ENCODE results near the gene CHRNA7. TPM values are rescaled to one million over a fixed set of nuclear protein-coding genes. Genes with fewer than 3 reads are reported as not detected.
"Not testable (repeated sequence)": the region's sequence is repeated elsewhere in the genome, so short reads cannot be mapped to it uniquely, and the experiment has no call there.

Gene CHRNA7
- total RNA-seq, 1 donor from 2014 or later = 0.34 TPM

DNA sequence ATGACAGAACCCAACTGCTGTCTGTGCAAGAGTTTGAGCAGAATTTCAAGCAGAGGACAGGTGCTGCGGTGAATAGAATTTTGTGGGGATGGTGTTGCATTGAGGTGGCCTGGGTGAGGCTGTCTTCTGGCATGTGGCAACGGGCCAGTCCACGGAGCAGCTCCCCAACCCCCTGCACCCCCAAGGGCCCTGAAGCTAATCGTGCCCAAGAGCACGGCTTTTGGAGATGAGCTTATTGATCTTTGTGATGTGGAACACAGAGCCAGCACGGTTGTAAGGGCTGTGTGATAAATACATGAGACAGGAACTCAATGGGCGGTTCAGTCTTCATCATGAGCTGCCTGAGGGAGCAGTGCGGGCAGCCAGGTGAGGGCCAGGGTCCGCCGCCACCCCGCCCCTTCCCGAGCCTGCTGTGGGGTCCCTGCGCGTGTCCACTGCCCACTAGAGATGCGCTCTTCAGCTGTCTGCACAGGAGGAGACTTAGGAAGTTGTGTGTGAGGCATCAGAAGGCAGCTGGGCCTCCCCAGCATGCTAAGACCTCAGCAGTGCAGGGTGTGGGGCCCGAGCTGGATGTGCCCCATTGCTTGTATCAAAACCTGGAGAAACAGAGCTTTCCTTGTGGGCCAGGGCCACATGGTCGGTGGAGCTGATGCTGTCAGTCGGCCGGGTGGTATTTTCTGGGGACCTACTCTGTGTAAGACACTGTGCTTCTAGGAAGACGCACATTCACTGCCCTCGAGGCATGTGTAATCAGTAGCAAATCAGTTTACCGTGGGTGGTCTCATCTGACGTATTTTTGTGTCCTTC is 90.5 kb downstream of the CHRNA7 start:
- DNase-seq = no peak

DNA sequence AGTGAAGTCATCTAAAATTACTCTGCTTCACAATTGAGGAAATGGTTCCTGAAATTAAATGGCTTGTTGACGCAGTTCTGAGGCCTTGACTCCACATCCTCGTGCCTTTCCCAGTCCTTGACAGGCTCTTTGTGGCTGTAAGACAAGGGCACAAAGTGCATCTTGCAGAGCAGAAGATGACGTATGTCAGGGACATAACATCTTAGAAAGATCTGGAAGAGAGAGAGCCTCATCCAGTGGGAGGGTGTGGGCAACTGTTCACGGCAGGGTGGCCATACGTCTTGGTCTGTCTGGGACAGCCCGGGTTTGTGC is 91.0 kb downstream of the CHRNA7 start:
- no peak for DNase-seq

DNA sequence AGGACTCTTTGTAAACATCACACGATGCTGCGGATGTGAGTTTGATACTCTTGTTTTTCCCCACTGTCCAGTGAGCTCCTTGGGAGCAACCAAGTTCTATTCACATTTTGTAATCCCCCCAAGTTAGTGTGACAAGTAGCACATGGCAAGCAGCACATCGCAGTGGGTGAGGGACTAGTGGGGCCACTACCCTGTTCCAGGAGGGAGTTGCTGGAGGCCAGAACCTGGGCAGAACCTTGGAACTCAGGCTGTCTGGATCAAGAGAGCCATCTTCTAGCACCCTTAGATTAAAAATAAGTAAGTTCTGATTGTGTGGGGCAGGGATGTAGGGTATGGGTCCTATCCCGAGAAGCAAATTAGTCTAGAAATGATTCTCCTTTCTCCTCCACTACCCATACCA is 91.7 kb downstream of the CHRNA7 start:
- DNase-seq = no peak

DNA sequence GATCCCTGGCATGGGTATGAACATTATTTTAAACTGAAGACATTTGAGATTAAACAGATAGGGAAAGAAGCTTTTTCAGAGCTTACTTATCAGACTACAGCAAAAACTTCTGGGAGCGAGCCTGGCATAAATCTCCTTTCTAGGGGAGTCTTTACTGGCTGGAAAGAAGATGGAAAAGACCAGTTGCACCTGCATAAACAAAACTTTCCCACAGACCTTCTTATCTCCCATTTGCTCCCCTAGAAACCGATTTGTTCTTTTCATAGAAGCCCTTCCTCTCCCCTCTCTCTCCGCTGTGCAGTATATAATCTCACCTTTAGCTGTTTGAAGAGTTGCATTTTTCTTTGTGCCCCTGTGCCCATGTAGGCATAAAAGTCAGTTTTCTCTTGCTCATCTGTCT is 93.2 kb downstream of the CHRNA7 start:
- DNase-seq = no peak

DNA sequence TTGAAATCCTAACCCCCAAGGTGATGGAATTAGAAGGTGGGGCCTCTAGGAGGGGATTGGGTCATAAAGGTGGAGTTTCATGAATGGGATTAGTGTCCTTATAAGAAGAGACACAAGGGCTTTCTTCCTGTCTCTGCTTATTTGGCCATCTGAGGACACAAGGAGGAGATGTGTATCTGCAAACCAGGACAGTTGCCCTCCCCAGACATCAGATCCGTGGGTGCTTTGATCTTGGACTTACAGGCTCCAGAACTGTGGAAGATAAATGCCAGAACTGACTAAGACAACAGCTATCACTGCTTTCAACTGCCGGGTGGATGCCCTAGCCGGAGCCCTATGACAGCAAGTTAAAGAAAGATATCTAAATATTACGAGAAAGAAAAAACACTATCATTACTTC is 94.4 kb downstream of the CHRNA7 start:
- DNase-seq = no peak

DNA sequence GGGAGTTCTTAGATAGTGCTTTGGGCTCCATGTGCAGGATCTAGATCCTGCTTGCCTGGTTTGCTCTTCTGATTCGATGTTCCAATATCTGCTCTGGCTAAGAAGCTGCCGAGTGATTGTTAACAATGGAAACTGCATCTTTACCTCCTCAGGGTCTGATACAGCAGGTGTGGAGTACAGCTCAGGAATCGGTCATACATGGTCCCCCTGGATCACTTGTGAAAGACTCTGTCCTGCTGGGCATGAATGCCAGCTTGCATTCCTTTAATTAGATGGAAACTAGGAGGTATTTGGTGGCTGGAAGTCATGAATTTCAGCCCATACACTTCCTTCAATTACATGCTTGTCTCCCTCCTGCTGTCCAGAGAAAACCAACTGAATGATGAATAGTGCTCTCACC is 95.3 kb downstream of the CHRNA7 start:
- no peak for DNase-seq

DNA sequence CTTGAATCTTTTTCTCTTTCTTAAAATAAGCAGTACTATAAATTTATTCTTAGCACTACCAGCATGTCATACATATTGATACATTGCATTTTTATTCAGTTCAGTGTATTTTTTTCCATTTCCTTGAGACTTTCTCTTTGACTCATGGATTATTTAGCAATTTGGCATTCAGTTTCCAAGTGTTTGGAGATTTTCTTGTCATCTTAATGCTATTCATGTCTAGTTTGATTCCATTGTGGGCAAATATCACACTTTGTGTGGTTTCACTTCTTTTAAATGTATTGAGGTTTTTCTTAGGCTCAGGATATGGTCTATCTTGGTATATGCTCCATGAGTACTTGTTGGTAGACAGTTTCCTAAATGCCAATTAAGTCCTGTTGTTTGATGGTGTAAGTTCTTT is 99.5 kb downstream of the CHRNA7 start:
- DNase-seq = no peak

DNA sequence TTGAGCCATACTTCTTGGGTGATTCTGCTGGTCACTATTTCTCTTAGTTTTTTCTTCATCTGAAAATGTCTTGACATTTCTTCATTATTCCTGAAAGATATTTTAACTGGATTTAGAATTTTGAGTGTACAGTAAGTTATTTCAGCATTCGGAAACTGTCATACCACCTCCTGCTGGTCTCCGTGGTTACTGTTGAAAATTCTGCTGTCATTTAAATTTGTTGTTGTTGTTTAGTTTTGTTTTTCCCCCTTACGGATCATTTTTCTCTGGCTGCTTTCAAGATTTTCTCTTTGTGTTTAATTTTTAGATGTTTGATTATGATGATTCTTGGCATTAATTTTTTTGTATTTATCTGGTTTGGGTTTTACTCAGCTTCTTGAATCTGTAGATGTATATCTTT is 100.5 kb downstream of the CHRNA7 start:
- no peak for DNase-seq

DNA sequence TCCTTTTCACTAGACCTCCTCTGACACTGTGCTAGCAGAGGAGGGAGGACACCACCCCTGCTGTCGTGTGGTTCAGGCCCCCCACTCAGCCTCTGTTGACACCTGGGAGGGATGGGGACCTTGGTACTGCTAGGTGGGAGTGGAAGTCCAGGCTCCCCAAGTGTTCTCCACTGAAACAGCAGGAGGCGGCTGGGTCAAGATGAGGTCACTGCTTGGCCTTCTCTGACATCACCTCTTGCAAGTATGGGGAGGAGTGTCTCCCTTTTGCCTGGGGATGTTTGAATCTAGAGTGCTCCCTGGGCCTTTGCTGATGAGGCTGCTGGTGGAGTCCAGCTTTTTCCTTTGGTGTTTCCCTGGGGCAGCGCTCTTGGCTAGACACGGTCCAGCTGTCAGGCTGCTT is 101.5 kb downstream of the CHRNA7 start:
- no peak for DNase-seq

DNA sequence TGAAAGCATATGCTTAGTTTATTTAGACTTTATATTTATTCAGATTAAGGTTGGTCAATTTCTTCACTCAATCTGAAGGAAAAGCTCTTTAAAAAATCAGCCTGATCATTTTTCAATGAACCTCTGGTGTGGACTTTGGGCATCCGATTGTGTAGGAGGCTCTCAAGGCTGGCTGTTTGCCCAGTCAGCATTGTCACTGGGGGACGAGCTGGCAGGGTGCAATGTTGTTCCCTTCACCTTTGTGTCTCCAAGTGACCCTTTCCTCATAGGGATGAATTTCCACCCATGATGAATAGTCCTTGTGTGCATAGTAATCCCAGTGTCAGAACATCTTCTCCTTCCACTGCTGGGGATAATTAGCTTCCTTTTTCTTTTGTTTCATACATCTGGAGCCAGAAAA is 102.5 kb downstream of the CHRNA7 start:
- no peak for DNase-seq

DNA sequence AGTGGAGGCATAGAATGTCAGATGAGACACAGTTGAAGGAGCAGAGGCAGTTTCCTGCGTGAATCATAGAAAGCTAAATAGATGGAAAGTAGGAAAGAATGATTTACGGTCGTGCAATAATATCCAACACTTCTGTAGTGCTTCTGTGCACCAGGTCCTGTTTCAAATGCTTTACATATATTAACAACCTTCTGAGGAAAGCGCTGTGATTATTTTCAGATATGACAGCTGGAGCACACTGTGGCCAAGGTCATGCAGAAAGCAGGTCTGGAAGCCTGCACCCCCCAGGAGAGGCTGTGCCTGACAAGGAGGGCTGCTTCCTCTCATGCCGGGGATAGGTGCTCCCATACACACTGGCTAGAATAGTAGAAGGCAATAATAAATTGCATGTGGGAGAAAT is 104.5 kb downstream of the CHRNA7 start:
- DNase-seq = no peak

DNA sequence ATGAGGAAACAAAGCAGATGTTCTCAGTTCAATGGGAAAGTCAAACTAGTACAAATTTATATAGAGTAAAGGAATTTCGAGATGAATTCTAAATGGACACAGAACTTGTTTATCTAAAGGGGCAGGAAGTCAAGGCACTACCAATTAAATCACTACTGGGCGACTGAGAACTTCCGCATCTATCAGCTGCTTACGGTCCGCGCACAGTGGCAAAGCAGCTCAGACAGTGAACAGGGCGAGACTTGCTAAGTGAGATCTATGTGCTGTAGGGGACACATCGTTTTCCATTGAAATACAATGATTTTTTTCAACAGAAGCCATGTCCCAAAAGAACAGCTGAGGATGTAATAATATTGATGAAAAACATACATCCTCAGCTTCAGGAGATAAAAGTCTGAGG is 105.0 kb downstream of the CHRNA7 start:
- DNase-seq = no peak

DNA sequence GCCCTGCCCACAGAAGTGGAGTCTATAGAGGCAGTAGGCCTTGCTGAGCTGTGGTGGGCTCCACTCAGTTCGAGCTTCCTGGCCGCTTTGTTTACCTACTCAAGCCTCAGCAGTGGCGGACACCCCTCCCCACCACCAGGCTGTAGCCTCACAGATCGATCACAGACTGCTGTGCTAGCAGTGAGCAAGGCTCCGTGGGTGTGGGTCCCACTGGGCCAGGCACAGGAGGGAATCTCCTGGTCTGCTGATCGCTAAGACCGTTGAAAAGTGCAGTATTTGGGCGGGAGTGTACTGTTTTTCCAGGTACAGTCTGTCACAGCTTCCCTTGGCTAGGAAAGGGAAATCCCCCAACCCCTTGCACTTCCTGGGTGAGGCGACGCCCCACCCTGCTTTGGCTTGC is 115.2 kb downstream of the CHRNA7 start:
- not testable (repeated sequence) for DNase-seq

DNA sequence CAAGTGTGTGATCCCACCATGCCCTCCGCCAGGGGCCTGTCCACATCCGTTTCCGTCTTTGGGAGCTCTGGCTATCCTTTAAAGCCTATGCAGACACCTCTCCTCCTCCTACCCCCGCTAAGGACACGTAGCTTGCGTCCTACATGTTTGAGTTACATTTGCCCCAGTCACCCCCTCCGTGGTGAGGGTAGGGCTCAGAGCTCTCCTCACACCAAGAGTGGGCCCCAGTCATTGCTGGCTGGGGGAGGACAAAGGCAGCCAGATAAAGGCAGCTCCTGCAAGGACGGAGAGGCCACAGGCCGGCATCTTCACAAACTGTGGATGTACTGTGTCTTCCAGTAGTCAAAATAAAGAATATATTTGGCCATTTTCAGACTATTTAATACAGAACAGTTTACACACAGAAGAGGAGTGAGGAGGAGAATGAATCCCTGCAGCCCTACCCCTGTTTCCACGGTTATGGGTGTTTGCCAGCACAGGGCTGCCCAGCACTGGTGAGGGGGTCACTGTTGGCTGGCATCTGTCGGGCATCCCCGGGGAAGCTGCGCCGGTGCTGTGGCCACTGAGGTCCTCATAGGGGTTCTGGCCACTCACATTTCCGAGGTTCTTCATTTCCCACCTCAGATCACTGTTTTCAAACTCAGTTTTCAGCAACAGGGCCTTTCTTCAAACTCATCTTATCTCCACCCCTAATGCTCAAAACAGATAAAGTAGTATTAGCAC is 118.7 kb downstream of the CHRNA7 start:
- no peak for DNase-seq

DNA sequence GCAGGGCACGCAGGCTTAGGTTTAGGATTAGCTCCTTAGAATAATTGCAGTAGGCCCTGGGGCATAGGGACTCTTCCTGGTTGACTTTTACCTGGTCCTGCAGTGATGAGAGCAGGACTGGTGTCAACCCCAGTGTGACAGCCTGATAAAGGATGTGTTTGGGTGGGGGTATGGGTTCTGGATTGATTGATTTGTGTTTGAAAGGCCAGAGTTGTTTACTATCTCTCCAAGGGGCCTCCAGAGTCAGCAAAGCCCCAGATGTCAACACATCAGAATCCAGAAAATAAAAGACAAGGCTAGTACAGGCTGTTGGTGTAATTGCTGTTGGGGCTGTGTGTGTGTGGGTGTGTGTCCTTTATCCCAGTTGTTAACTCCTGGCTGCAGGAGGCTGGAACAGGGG is 122.3 kb downstream of the CHRNA7 start:
- no peak for DNase-seq

DNA sequence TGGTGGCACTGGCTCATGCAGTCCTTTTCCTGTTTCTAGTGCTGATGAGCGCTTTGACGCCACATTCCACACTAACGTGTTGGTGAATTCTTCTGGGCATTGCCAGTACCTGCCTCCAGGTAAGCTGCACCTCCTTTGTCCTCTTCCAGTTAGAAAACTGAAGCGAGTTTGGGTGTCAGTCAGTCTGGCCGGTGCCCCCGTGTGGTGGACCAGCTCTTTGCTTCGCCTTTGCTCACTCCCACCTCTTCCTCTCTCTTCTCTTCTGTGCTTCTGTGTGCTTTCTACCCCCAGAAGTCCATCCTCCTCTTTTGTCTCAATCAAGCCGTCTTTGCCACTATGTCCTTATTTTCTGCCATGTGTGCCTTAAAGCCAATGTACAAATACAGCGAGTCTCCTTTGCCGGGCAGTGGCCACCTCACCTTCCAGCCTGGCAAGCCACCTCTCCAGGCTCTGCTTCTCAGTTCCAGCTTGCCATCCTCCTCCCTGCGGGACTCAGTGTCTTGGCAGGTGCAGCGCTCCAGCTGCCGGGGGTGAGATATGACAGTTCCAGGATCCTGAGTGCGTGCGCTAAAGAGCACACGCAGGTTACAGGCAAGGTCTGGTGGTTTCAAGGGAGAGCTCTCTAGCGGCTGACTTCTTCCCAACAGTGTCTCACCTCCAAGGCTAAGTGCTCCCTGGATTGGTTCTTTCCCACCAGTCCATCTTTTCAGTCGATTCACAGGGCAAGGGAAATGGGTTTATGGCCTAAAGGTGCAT is 123.7 kb downstream of the CHRNA7 start:
- not testable (repeated sequence) for DNase-seq

DNA sequence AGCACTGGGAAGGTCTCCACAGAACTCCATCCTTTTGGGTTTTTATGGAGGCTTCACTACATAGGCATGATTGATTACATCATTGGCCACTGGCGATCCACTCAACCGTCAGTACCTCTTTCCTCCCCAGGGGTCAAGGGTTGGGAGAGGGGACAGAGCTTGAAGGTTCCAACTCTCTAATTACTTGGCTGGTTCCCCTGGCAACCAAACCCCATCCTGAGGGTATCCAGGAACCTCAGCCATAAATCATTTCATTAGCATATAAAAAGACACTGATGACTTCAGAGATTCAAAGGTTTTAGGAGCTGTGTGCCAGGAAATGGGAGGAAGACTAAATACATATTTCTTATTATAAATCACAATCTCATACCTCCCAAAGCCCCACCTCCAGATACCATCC is 131.8 kb downstream of the CHRNA7 start:
- DNase-seq = not testable (repeated sequence)

DNA sequence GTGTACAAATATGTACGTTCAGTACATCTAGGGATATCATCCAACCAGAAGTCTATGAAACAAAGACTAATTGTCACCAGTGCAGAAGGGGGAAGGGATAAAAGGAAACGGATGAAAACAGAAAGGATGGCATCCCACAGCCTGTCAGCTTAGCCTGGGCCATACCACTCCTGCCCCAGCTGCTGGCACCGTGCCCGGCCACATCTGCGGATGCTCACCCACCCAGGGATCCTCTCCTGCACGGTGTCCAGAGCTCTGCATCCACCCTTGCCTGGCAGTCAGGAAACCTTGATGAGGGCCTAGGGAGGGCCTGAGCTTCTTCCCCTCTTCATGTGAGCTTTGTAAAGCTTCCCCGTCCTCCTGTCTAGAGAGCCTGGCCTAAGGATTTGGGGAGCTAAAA is 133.8 kb downstream of the CHRNA7 start:
- DNase-seq = not testable (repeated sequence)

DNA sequence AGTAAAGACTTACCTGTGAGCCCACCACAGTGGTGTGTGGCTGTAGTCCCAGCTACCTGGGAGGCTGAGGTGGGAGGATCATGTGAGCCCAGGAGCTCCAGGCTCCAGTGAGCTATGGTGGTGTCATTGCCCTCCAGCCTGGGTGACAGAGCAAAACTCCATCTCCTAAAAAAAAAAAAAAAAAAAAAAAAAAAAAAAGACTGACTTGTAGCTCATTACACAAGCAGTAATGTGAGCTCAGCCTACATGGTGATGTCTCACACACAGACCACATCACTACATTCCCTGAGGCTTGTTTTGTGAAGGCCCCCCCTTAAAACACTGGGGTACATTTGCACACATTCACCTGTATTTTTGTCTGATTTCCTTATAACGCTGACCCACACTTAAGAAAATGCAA is 134.4 kb downstream of the CHRNA7 start:
- not testable (repeated sequence) for DNase-seq

DNA sequence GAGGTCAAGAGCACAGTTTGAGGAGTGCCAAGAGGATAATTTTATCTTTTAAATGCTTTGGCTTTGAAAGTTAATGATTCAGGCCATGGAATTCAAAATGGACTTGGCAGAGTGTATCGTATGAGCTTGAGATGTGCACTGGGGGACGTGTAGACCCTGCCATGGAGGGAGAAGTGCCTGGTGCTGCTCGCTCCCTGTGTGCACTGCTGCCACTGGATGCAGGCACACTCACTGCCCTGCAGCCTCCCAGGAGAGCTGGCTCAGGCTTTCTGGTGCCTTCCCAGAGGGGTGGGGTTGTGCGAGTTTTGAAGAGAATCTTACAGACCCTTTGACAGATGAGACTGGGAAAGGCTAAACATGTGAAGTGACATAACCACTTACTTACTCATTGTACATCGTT is 135.5 kb downstream of the CHRNA7 start:
- not testable (repeated sequence) for DNase-seq

DNA sequence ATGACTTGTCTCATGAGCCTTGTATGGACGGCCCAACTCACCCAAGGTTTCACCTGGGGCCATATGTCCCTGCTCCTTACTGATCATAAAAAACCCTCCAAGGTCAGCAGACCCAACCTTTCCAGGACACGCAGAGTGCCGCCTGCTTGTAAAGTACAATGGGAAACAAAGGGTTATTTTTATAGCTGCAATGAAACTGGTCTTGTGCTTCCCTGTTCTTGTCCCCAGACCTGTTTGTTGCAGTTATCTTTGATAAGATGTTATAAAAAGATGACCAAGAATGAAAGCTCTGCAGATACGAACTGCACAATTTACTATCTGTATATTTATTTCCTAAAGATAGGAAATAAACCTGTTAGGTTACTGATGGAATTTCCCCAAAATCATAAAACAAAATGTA is 136.0 kb downstream of the CHRNA7 start:
- DNase-seq = not testable (repeated sequence)

DNA sequence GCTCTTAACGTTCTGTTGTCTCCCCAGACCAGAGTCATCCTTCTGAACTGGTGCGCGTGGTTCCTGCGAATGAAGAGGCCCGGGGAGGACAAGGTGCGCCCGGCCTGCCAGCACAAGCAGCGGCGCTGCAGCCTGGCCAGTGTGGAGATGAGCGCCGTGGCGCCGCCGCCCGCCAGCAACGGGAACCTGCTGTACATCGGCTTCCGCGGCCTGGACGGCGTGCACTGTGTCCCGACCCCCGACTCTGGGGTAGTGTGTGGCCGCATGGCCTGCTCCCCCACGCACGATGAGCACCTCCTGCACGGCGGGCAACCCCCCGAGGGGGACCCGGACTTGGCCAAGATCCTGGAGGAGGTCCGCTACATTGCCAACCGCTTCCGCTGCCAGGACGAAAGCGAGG is 137.6 kb downstream of the CHRNA7 start:
- not testable (repeated sequence) for DNase-seq

DNA sequence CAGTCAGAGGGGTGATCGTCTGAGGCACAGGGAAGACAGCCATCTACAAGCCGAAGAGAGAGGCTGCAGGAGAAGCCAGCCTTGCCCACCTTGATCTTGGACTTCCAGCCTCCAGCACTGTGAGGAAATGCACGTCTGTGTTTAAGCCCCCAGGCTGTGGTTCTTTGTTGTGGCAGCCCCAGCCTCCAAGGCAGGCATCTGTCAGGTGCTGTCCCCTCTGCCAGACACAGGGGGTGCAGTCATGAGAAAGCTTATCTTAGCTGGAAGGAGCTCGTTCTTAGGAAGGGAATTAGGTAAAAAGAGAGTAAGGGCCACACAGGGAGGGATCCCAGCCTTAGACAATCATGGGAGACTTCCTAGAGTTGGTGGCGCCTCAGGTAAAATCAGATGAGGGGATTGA is 150.3 kb downstream of the CHRNA7 start:
- not testable (repeated sequence) for DNase-seq

DNA sequence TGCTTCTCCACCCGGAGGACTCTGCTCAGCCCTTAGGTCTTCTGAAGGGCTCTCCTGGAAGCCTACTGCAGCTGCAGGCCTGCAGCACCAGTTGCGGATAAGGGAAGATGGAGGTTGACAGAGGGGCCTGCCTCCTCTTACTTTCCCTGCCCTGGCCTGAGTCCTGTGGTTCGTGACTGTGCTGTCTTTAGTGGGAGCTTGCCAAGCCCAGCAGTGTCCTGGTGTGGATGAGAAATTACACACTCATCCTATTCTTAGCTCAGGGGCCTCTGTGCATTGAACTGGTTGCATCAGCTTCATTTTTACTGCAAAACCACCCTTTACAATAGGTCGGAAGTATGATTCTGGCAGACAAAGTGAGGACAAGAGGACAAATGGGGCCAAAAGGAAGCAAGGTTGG is 163.5 kb downstream of the CHRNA7 start:
- DNase-seq = not testable (repeated sequence)

All from dermis blood vessel endothelial cell (primary cell).